ENCODE data around the gene CDK15.
"Not testable (repeated sequence)": the region's sequence is repeated elsewhere in the genome, so short reads cannot be mapped to it uniquely, and the experiment has no call there.

The CDK15 gene

GRCh38 chr2:201809633-201810032 lies 3.3 kb downstream of the CDK15 start:
- Histone ChIP-seq H3K4me1 (ENCODE audit: control insufficient read depth, insufficient read depth, low read length) (peaks cover 27% of the 10 kb centered on the region), H3K4me3 (ENCODE audit: low read length) (no peak overlapping the region), H3K36me3 (ENCODE audit: control insufficient read depth, insufficient read depth, low read length, severe bottlenecking) (no peaks in the 10 kb centered on the region), H3K9ac (ENCODE audit: low read length) (no peak overlapping the region), H3K27me3 (replicated peaks; ENCODE audit: control insufficient read depth, insufficient read depth, low read length) (no peaks in the 10 kb centered on the region), H3K9me3 (ENCODE audit: control insufficient read depth, low read length) (no peaks in the 10 kb centered on the region)
- no peak for DNase-seq (ENCODE audit: low read depth)

DNA sequence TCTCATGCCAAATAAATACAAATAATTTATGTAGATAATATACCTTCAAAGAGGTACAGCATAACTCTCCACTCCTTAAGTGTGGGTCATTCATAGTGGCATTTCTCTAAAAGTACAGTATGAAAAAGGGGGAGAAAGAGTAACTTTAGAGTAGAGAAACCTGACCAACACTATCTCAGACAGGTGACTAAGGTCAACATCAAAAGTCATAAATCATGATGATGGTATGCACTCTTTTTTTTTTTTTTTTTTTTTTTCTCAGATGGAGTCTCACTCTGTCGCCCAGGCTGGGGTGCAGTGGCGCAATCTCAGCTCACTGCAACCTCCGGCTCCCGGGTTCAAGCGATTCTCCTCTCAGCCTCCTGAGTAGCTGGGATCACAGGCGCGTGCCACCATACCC lies 4.3 kb downstream of the CDK15 start:
- not testable (repeated sequence) for H3K4me3 ChIP-seq (ENCODE audit: low read length); H3K36me3 ChIP-seq (ENCODE audit: control insufficient read depth, insufficient read depth, low read length, severe bottlenecking); H3K9me3 ChIP-seq (ENCODE audit: control insufficient read depth, low read length); DNase-seq (ENCODE audit: low read depth); H3K9ac ChIP-seq (ENCODE audit: low read length); H3K27me3 ChIP-seq (replicated peaks; ENCODE audit: control insufficient read depth, insufficient read depth, low read length)
- H3K4me1 ChIP-seq (ENCODE audit: control insufficient read depth, insufficient read depth, low read length) = peaks cover 28% of the 10 kb centered on the region

GRCh38 chr2:201813996-201814760 lies 7.8 kb downstream of the CDK15 start:
- peak; percentile 30 for DNase-seq (ENCODE audit: low read depth)
- no peaks in the 10 kb centered on the region for H3K36me3 ChIP-seq (ENCODE audit: control insufficient read depth, insufficient read depth, low read length, severe bottlenecking)
- H3K4me3 ChIP-seq (ENCODE audit: low read length) = no peak overlapping the region
- no peaks in the 10 kb centered on the region for H3K9me3 ChIP-seq (ENCODE audit: control insufficient read depth, low read length)
- no peaks in the 10 kb centered on the region for H3K27me3 ChIP-seq (replicated peaks; ENCODE audit: control insufficient read depth, insufficient read depth, low read length)
- H3K4me1 ChIP-seq (ENCODE audit: control insufficient read depth, insufficient read depth, low read length) = peaks cover 5% of the 10 kb centered on the region
- H3K9ac ChIP-seq (ENCODE audit: low read length) = no peak overlapping the region

GRCh38 chr2:201816657-201817575 lies 10.6 kb downstream of the CDK15 start:
- peaks cover 5% of the 10 kb centered on the region for H3K4me1 ChIP-seq (ENCODE audit: control insufficient read depth, insufficient read depth, low read length)
- DNase-seq (ENCODE audit: low read depth) = no peak
- no peaks in the 10 kb centered on the region for H3K9me3 ChIP-seq (ENCODE audit: control insufficient read depth, low read length)
- no peak overlapping the region for H3K9ac ChIP-seq (ENCODE audit: low read length)
- H3K4me3 ChIP-seq (ENCODE audit: low read length) = no peak overlapping the region
- no peaks in the 10 kb centered on the region for H3K27me3 ChIP-seq (replicated peaks; ENCODE audit: control insufficient read depth, insufficient read depth, low read length)
- no peaks in the 10 kb centered on the region for H3K36me3 ChIP-seq (ENCODE audit: control insufficient read depth, insufficient read depth, low read length, severe bottlenecking)

GRCh38 chr2:201820383-201821007 lies 14.2 kb downstream of the CDK15 start:
- no peak overlapping the region for H3K4me3 ChIP-seq (ENCODE audit: low read length)
- peaks cover 15% of the 10 kb centered on the region for H3K36me3 ChIP-seq (ENCODE audit: control insufficient read depth, insufficient read depth, low read length, severe bottlenecking)
- H3K4me1 ChIP-seq (ENCODE audit: control insufficient read depth, insufficient read depth, low read length) = no peaks in the 10 kb centered on the region

GRCh38 chr2:201821080-201821479 lies 14.7 kb downstream of the CDK15 start:
- Histone ChIP-seq H3K9ac (ENCODE audit: low read length) (no peak overlapping the region), H3K9me3 (ENCODE audit: control insufficient read depth, low read length) (no peaks in the 10 kb centered on the region), H3K4me1 (ENCODE audit: control insufficient read depth, insufficient read depth, low read length) (no peaks in the 10 kb centered on the region), H3K4me3 (ENCODE audit: low read length) (no peak overlapping the region), H3K36me3 (ENCODE audit: control insufficient read depth, insufficient read depth, low read length, severe bottlenecking) (peaks cover 15% of the 10 kb centered on the region), H3K27me3 (replicated peaks; ENCODE audit: control insufficient read depth, insufficient read depth, low read length) (no peaks in the 10 kb centered on the region)
- no peak for DNase-seq (ENCODE audit: low read depth)

More at GRCh38 chr2:201820383-201821007, 14.2 kb downstream of the CDK15 start:
- Histone ChIP-seq H3K27me3 (replicated peaks; ENCODE audit: control insufficient read depth, insufficient read depth, low read length) (no peaks in the 10 kb centered on the region), H3K9ac (ENCODE audit: low read length) (no peak overlapping the region), H3K9me3 (ENCODE audit: control insufficient read depth, low read length) (no peaks in the 10 kb centered on the region)
- DNase-seq (ENCODE audit: low read depth) = no peak

GRCh38 chr2:201824212-201824611 lies 17.9 kb downstream of the CDK15 start:
- no peaks in the 10 kb centered on the region for H3K9me3 ChIP-seq (ENCODE audit: control insufficient read depth, low read length)
- peaks cover 18% of the 10 kb centered on the region for H3K36me3 ChIP-seq (ENCODE audit: control insufficient read depth, insufficient read depth, low read length, severe bottlenecking)
- no peaks in the 10 kb centered on the region for H3K27me3 ChIP-seq (replicated peaks; ENCODE audit: control insufficient read depth, insufficient read depth, low read length)
- no peak for DNase-seq (ENCODE audit: low read depth)
- no peaks in the 10 kb centered on the region for H3K4me1 ChIP-seq (ENCODE audit: control insufficient read depth, insufficient read depth, low read length)
- no peak overlapping the region for H3K9ac ChIP-seq (ENCODE audit: low read length)
- H3K4me3 ChIP-seq (ENCODE audit: low read length) = no peak overlapping the region

- Histone ChIP-seq H3K9ac (ENCODE audit: low read length) (no peak overlapping the region), H3K36me3 (ENCODE audit: control insufficient read depth, insufficient read depth, low read length, severe bottlenecking) (peaks cover 18% of the 10 kb centered on the region), H3K4me3 (ENCODE audit: low read length) (no peak overlapping the region), H3K27me3 (replicated peaks; ENCODE audit: control insufficient read depth, insufficient read depth, low read length) (no peaks in the 10 kb centered on the region), H3K4me1 (ENCODE audit: control insufficient read depth, insufficient read depth, low read length) (no peaks in the 10 kb centered on the region), H3K9me3 (ENCODE audit: control insufficient read depth, low read length) (no peaks in the 10 kb centered on the region)
- DNase-seq (ENCODE audit: low read depth) = no peak
These were observed 21.3 kb downstream of the CDK15 start for GRCh38 chr2:201827621-201828020.

GRCh38 chr2:201828220-201828619 lies 21.9 kb downstream of the CDK15 start:
- no peak for DNase-seq (ENCODE audit: low read depth)
- H3K4me3 ChIP-seq (ENCODE audit: low read length) = no peak overlapping the region
- H3K27me3 ChIP-seq (replicated peaks; ENCODE audit: control insufficient read depth, insufficient read depth, low read length) = no peaks in the 10 kb centered on the region
- peaks cover 15% of the 10 kb centered on the region for H3K36me3 ChIP-seq (ENCODE audit: control insufficient read depth, insufficient read depth, low read length, severe bottlenecking)
- no peaks in the 10 kb centered on the region for H3K9me3 ChIP-seq (ENCODE audit: control insufficient read depth, low read length)
- no peak overlapping the region for H3K9ac ChIP-seq (ENCODE audit: low read length)
- H3K4me1 ChIP-seq (ENCODE audit: control insufficient read depth, insufficient read depth, low read length) = no peaks in the 10 kb centered on the region

GRCh38 chr2:201830666-201831065 lies 24.3 kb downstream of the CDK15 start:
- Histone ChIP-seq H3K4me3 (ENCODE audit: low read length) (no peak overlapping the region), H3K36me3 (ENCODE audit: control insufficient read depth, insufficient read depth, low read length, severe bottlenecking) (peaks cover 7% of the 10 kb centered on the region), H3K9me3 (ENCODE audit: control insufficient read depth, low read length) (no peaks in the 10 kb centered on the region), H3K27me3 (replicated peaks; ENCODE audit: control insufficient read depth, insufficient read depth, low read length) (no peaks in the 10 kb centered on the region), H3K9ac (ENCODE audit: low read length) (no peak overlapping the region), H3K4me1 (ENCODE audit: control insufficient read depth, insufficient read depth, low read length) (no peaks in the 10 kb centered on the region)
- no peak for DNase-seq (ENCODE audit: low read depth)

GRCh38 chr2:201831469-201831868 lies 25.1 kb downstream of the CDK15 start:
- H3K9me3 ChIP-seq (ENCODE audit: control insufficient read depth, low read length) = no peaks in the 10 kb centered on the region
- no peaks in the 10 kb centered on the region for H3K27me3 ChIP-seq (replicated peaks; ENCODE audit: control insufficient read depth, insufficient read depth, low read length)
- H3K4me3 ChIP-seq (ENCODE audit: low read length) = no peak overlapping the region
- no peaks in the 10 kb centered on the region for H3K4me1 ChIP-seq (ENCODE audit: control insufficient read depth, insufficient read depth, low read length)
- peak; percentile 73 for DNase-seq (ENCODE audit: low read depth)
- no peak overlapping the region for H3K9ac ChIP-seq (ENCODE audit: low read length)
- H3K36me3 ChIP-seq (ENCODE audit: control insufficient read depth, insufficient read depth, low read length, severe bottlenecking) = peaks cover 7% of the 10 kb centered on the region
